ENCODE data around the gene PPP1R14D.

Gene PPP1R14D

DNA sequence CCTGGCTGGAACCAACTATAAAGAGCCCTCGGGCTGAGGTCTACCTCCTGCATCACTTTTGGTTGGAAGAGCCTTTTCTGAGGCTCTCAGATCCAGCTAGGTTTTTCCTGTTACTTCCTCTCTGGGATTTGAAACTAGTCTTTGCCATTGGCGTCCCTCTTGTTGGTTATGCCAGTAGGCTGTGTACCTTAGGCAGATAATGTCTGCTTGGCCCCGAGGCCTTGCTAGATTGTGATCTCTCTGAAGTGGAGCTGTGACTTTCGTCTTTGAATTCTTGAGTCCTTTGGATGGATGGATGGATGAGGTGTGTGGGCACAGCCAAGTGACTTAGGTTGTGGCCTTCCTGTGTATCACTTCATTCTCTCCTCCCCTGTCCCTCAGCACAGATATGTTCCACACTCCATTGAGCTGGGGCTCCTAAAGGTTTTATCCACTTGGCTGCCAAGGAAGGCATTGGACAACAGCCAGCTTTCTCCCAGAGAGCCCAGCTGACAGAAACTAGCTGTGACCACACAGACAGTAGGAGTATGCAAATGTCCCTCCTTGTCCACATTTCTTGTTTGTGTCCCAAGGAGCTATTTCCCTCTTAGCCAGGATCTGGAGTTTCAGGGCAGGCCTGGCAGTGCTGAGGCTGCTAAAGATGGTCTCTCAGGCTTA, 13.3 kb downstream of the PPP1R14D start:
- DNase-seq, result no peak

DNA sequence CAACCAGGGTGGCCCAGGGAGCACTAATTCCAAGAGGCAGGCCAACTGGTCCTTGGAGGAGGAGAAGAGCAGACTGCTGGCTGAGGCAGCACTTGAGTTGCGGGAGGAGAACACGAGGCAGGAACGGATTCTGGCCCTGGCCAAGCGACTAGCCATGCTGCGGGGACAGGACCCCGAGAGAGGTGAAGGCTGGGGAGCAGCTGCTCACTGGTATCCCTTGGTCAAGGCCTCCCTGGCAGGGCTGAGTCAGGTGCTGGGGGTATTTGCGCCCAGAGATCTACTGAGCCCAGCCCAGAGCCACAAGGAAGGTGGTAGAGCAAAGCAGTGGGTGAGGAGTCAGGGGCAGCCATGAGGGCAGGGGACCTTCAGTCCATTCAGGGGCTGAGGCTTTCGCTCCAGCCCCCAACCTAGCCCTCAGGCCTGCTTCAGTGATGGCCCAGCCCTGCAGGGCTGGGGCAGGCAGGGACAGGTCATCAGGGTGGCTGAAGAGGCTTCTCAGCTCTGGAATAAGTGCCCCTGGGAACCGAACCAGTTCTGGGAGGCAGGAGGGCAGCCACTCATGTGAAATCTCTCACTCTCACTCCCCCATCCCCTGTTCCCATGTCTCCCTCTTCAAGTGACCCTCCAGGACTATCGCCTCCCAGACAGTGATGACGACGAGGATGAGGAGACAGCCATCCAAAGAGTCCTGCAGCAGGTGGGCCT, 15.6 kb downstream of the PPP1R14D start:
- no peak for DNase-seq

DNA sequence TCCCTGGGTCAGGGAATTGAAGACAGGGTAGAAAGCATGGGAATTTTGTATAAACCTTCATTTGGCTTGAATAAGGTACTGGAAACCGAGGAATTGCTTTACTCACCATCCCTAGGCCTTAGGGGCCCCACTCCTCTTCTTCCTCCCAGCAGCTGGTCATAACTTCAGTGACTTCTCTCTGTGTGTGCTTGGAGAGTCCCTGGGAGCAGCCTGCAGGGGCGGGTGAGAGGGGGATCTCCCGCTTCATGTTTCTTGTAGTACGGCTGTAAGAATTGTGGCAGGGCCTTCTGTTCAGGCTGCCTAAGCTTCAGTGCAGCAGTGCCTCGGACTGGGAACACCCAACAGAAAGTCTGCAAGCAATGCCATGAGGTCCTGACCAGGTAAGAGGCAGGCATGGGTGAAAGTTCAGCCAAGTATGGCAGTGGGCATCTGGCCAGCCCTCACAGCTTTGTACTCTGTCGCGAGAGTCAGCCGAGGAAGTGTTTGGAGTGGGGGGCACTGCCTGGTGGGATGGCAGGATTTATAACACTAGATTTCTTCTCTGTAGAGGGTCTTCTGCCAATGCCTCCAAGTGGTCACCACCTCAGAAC, 19.6 kb downstream of the PPP1R14D start:
- no peak for DNase-seq

DNA sequence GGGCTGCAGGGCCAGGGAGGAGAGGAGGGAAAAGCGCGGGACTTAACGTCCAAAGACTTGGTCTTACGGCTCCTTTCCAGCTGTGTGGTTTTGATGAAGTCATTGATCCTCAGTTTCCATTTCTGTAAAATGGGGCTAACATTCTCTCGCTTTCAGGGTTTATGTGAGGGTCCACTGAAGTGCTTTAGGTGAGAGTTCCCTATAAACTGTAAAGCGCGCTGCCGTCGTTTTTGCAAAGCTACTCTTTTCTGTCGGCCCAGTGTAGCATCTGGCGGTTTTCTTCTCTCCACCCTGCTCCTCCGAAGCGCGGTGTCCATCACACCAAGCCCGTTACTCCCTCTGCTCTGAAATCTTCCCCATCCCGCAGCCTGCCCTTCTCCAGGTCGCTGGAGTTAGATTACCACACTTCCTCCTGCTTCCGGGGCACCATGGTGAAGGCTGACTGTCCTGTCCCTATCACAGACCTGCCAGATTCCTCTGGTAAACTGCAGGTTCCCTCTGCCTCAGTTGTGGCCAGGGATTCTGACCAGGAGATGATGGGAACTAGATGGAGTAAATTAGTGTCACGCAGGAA, 20.5 kb downstream of the PPP1R14D start:
- DNase-seq, result no peak

DNA sequence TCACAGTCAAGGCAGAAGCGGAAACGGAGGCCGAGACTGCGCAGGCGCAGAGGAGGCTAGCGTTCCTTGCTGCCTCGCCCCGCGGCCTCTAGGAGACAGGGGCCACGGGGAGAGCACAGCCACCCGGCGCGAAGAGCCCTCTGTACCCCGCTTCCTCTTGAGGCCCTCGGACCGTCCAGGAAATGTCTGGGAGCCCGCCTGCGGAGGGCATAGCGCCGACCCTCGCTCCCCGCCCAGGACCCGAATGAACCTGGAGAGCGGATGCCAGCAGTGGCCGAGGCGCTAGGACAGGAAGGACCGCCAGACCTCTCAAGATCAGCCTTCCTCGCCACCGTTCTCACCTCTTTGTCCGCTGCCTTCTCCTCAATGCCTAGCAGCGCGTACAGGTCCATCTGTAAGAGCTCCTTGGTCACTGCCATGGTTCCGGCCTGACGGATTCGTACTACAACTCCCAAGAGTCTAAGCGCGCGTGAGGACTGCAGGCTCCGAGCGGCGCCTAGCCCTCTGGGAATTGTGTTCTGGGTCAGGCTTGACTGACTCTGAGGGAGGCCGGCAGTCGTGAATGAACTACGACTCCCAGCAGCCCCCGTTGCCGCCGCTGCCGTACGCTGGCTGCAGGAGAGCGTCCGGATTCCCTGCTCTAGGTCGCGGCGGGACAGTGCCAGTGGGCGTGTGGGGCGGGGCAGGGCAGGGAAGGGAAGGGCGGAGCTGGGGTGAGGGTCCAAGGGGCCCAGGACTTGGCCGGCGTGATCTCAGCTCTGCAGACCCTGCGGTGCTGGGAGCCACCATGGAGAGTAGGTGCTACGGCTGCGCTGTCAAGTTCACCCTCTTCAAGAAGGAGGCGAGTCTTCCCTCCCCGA, 21.2 kb downstream of the PPP1R14D start, which contains the start of the genes DNAJC17 and ZFYVE19:
DNAJC17 (minus strand) TSS at position 446 of the 860 bp plus-strand sequence; CDS start at position 419, 27 bp downstream.
ZFYVE19 (plus strand) TSS at position 62 of the 860 bp plus-strand sequence; CDS start at position 563, 501 bp downstream.
- peak; percentile 97 for DNase-seq

DNA sequence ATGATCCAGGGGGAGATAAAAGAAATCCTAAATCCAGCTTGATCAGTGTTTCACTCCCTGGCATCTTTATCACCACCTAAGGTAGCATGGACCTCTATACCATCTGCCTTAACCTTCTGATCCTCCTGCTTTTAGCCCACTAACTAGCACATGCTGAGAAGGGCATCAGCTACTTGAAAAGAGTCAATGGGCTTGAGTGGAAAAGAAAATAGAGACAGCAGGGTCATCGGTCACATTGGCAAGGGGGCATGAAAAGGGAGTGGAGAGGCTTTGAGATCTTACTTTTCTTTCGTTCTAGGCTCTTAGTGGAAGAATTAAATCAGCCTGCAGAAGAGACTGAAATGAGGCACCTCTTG, 21.9 kb downstream of the PPP1R14D start:
- no peak for DNase-seq

DNA sequence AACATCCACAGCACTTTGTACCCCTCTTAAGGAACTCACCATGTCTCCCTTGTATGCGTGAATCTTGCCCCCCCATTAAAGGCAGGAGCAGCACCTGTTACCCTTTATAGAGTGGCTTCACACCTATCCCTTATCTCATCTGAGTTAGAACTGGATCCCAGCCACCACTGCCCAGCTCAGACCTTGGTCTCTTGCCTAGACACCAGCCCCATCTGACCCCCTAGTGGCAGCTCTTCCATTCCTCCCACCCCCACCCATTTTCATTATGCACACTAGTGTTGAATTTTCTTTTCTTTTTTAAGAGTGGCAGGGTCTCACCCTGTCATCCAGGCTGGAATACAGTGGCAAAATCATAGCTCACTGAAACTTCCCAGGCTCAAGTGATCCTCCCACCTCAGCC, 24.8 kb downstream of the PPP1R14D start:
- no peak for DNase-seq

DNA sequence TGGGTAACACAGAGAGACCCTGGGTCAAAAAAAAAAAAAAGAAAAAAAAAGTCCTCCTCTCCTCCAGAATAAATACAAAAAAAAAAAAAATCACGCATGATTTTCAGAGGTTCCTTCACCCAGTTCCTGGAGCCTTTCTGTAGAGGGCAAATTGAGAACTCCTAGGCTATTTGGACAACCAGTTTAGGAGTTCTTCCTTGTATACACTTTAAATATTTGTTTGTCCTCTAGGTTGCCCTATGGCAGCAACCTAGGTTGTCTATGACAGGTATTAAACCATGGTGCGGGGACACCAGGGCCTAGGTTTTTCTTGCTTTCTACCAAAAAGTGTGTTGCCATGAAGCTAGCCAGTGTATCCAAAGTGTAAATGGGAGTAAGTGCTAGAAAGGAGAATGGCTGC, 25.4 kb downstream of the PPP1R14D start:
- no peak for DNase-seq

DNA sequence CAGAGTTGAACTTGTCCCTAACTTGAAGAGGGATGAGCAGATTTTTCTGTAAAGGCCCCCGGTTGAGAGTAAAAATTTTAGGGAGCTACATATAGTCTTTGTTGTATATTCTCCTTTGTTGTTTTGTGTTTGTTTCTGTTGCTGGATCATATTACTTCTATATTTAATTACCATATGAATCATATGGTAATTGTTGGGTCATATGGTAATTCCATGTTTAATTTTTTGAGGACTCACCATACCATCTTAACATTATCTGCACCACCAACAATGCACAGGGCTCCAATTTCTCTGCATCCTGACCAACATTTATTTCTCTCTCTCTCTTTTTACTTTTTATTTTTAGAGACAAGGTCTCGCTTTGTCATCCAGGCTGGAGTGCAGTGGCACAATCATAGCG, 29.0 kb downstream of the PPP1R14D start:
- no peak for DNase-seq

DNA sequence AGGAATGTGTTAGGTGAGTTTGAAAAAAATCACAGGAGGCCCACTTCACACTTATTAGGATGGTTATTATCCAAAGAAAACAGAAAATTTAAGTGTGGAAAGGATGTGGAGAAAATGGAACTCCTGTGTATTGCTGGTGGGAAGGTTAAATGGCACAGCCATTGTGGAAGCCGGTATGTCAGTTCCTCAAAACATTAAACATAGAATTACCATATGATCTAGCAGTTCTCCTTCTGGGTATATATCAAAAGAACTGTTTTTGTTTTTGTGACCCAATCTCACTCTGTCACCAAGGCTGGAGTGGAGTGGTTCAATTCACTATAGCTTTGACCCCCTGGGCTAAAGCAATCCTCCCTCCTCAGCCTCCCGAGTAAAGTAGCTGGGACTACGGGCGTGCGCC, 32.0 kb downstream of the PPP1R14D start:
- no peak for DNase-seq

DNA sequence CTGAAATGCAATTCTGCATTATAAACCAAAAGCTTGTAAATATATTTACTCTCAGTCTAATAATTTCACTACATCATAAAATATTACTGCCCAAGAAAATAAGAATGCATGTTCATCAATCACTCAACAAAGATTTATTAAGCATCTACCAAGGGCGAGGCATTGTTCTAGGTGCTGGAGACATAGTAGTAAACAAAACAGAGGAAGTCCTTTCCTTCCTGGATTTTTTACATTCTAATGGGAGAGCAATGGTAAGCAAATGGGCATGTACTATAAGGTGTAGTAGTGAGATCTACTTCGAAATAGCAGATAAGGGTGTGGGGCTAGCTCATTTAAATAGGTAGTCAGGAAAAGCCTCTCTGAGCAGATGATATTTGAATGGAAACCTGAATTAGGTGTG, 32.5 kb downstream of the PPP1R14D start:
- no peak for DNase-seq

DNA sequence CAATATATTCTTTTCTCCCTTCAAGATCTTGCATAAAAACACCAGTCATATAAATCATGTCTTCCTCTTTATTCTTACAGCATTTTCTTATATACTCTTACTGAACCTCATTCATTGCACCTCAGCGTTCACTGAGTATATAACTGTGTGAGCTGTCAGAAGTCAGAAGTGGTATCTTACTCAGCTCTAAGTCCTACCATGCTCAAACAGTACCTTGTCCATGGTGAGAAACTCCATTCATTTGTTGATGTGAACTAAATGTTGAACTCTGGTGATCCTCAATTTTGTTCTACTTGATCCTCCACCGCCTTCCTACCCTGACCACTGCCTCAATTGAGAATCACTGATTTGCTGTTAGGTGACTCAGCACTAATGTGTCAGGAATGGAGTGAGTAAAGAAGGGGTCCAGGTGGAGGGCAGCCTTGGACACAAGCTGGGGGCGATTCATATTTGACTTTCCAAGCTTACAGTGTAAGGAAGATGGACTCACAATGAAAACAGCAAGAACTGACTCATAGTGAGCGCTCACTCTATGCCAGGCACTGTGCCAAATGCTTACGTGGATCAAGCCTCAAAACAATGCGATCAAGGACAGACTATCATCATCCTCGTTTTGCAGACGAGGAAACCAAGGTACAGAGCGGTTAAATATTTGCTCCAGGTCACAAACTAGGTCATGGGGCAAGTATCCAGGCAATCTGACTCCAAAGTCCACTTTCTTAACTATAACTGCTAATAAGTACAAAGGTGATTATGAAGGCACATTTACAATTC, 35.1 kb downstream of the PPP1R14D start:
- DNase-seq, result peak; percentile 92

DNA sequence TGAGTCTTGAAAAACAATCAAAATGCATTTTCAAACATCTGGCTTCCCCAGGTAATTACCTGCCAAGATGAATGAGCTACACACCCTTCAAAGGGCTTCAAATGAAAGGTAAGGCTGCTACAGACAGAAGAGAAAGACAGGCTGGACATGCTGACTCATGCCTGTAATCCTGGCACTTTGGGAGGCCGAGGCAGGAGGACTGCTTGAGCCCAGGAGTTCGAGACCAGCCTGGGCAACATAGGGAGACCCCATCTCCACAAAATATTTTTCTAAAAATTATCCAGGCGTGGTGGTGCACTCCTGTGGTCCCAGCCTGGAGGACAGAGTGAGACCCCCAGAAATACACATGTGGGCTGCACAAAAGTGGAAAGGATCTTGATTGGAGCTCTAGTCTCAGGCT, 36.1 kb downstream of the PPP1R14D start:
- DNase-seq, result no peak

DNA sequence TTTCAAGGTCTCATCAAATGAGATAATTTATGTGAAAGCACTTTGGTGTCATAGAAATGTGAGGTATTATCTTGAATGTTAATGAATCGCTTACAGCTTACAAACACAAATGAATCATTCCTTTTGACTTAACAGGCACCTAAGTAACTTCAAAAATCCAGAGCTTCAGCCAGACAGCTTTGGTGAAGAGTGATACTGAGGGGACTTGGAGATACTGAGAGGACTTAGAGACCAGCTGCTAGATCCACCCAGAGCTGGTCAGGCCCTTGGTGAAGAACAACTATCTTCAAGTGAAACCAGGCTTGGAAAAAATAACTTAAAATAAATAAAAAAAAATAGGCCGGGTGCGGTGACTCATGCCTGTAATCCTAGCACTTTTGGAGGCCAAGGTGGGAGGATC, 37.8 kb downstream of the PPP1R14D start:
- DNase-seq, result no peak

DNA sequence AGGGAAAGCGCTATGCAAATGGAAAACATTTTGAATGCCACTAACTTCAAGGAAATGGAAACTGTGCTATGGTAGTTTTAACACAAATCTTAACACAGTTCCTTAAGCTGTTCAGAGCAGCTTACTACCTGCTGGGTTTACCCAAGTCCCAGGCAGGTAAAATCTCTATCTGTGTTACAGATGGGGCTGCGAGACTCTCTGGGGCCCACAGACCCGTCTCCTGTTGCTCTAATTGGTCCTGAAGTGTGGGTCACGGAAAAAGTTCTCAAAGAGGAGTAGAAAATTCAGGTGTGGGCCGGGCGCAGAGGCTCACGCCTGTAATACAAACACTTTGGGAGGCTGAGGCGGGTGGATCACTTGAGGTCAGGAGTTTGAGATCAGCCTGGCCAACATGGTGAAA, 38.5 kb downstream of the PPP1R14D start:
- no peak for DNase-seq

DNA sequence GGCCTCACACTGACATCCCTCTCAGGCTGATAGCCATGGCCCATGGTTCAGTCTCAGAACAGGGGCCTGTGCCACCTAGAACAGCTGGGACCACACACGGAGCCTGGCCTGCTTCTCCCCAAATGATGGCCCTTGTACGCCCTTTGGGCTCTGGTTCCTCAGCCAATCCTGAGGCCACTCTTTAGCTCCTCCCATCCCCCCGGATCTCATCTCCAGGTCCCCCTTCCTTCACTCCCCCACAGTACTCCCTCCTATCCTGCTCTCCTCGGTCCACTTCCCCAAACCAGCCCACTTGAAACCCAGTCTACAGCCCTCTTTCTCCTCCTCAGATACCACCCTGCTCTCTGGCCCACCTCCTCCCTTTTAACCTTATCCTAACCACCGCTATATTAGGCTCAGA, 39.4 kb downstream of the PPP1R14D start:
- no peak for DNase-seq

DNA sequence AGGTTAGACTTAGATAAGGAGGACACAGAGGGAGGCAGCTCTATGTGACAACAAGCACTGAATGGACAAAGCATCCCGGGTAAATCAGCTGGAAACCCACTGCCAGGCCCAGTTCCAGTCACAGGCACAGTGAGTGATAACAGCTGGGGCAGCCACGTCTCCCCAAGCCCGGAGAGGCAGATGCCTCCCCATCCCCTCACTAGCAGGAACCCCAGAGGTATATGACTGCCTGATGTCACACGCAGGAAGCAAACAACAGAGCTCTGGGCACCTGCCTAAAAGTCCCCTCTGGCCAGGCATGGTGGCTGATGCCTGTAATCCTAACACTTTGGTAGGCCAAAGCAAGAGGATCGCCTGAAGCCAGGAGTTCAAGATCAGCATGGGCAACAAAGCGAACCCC, 40.5 kb downstream of the PPP1R14D start:
- DNase-seq, result no peak

DNA sequence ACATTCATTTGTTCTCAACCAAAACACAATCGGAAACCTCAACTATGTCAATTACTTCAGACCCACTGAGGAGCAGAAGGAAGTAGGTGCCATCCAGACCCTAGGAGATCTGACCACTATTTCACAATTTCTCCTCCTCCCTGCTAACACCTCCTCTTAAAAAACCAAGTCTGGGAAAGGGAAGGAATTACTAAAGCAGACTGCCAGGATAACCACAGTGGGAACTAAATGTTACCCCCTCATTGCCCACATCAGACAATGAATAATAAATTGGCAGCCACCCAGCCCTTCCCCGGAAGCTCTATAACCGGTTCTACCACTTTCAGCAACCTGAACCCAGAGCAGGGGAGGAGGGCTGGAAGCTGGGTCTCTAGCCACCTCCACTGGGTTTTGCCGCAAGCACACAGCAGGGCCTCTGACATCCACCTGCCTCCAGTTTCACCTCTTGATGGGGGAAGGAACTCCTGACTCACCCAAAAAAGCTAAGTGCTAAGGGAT, 41.1 kb downstream of the PPP1R14D start:
- peak; percentile 68 for DNase-seq

DNA sequence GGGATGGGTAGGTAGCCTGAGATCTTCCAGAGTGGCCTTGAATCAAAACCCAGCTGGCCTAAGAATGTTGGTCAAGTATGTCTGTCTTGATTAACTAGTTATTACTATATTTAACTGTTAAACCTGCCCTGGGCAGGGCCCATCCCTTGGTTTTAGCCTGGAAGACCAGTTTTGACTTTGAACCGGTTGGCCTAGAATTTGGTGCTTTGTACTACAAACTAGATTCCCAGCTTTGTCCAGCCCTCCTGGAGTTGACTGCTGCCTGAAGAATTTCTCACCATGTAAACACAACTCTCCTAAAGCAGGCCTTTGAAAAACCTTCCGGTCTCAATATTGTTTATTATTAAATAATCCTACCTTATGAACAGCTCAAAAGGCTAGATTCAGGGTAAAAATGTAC, 42.7 kb downstream of the PPP1R14D start:
- no peak for DNase-seq

DNA sequence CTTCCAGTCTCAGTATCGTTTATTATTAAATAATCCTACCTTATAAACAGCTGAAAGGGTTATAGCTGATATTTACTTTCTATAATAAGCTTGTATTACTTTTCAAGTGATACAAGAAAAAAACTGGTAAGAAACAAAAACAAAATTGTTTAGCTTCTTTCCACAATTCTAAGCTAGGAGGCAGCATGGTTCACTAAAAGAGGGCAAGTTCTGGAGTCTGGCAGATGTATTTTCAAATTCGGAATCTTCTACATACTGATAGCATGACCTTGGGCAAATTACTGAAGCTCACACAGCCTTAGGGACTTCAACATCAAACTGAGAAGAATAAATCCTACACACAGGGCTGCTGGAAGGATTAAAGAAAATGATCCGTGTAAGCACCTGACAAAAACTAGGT, 43.3 kb downstream of the PPP1R14D start:
- no peak for DNase-seq

DNA sequence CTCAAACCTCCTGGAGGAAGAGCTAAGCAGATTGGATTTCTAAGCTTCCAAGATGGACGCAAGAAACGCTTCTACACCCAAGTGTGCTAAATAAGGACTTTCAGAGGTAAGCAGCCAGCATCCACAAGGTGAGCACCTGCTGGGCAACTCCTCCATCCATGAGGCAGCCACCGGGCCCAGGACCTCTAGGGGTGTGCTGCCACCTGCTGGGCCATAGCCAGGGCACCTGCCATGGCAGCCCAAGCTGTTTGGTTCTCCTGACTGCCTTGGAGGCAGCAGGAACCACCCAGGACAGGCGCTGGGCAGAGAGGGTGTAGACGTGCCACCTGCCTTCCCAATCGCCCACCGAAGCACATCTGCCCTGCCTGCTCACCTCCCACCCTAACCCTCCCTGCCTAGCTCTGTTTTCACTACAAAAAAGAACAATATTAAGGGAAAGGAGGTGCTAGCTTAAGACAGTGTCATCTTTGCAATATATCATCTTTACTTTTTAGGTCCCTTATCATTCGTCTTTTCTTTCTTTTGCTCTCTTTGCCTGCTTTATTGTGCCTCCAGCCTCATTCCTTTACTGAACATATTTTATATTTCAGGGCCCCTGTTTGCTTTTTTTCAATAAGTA, 45.8 kb downstream of the PPP1R14D start:
- no peak for DNase-seq
